B cell (primary cell): ENCODE data around the gene KRTAP21-3. TPM values are rescaled to one million over a fixed set of nuclear protein-coding genes. Genes with fewer than 3 reads are reported as not detected.

ENCODE experiments used
- ATAC-seq: fragments of 200-7000 bp; cut with Tn5 transposase; one replicate; pipeline ENCODE4 v1.10.0; 2021; ENCODE audit warnings: low read depth, mild to moderate bottlenecking, moderate number of reproducible peaks, moderate library complexity
- CTCF ChIA-PET: fragments of 350-600 bp; sonication (Branson Sonifier 250); formaldehyde crosslinking; loops from one replicate; lab custom pipeline; 2021; ENCODE audit warnings: antibody characterized with exemption, inconsistent platforms; lab: Charles Lee
- POLR2A ChIA-PET: fragments of 350-600 bp; sonication (Branson Sonifier 250); formaldehyde crosslinking; loops from one replicate; lab custom pipeline; 2021; ENCODE audit warnings: antibody characterized with exemption; lab: Charles Lee
- DNase-seq: peaks from one replicate; pipeline ENCODE4 v3.0.0; 2013
- H2AFZ ChIP-seq: 2 replicates; pipeline ENCODE4 v1.6.1; 2012; ENCODE audit warnings: mild to moderate bottlenecking, low read depth, low read length; ENCODE audit not compliant: insufficient read depth, poor library complexity, severe bottlenecking
- H3K27ac ChIP-seq, 2 donors: 1 replicate in 1 of 2; 2 replicates in 1 of 2; pipeline ENCODE4 v1.5.1; 2012 to 2013; ENCODE audit warnings: low read length in 2 of 2, mild to moderate bottlenecking in 2 of 2, moderate library complexity in 1 of 2
- H3K27me3 ChIP-seq, 4 experiments: fragments of 200-600 bp in 1 of 4; sonication (generic) in 1 of 4; replicated peaks in 1 of 4; 1 replicate in 2 of 4; 2 replicates in 2 of 4; pipeline versions ENCODE4 v1.6.1 to v1.7.0; 2013 to 2016; ENCODE audit warnings: low read length in 3 of 4, mild to moderate bottlenecking in 2 of 4, mixed read lengths in 1 of 4, moderate library complexity in 1 of 4; ENCODE audit not compliant: insufficient read depth in 4 of 4, control insufficient read depth in 3 of 4; ENCODE audit errors: control extremely low read depth in 1 of 4
- H3K36me3 ChIP-seq, 2 experiments: replicated peaks in 1 of 2; 1 replicate in 1 of 2; 2 replicates in 1 of 2; pipeline versions ENCODE4 v1.6.1 to v1.7.1; 2013; ENCODE audit warnings: low read length in 1 of 2; ENCODE audit not compliant: insufficient read depth in 2 of 2, control insufficient read depth in 1 of 2; ENCODE audit errors: control extremely low read depth in 1 of 2, extremely low read depth in 1 of 2
- H3K4me1 ChIP-seq, 2 donors: fragments of 200-600 bp in 1 of 2; sonication (generic) in 1 of 2; 1 replicate in 1 of 2; 2 replicates in 1 of 2; pipeline versions ENCODE4 v1.5.1 to v1.6.1; 2013 to 2017; ENCODE audit warnings: low read length in 2 of 2; ENCODE audit not compliant: control insufficient read depth in 2 of 2, insufficient read depth in 2 of 2
- H3K4me2 ChIP-seq: replicated peaks from 2 replicates; pipeline ENCODE3; 2012; ENCODE audit warnings: mild to moderate bottlenecking, low read depth, low read length; ENCODE audit not compliant: poor library complexity, severe bottlenecking
- H3K4me3 ChIP-seq, 5 experiments: fragments of 200-600 bp in 1 of 5; sonication (generic) in 1 of 5; 1 replicate in 3 of 5; 2 replicates in 2 of 5; pipeline versions ENCODE4 v1.5.1 to v1.7.0; 2011 to 2016; ENCODE audit warnings: low read length in 4 of 5, mild to moderate bottlenecking in 4 of 5, low read depth in 2 of 5, control low read depth in 1 of 5, moderate library complexity in 1 of 5; ENCODE audit not compliant: insufficient read depth in 1 of 5; ENCODE audit errors: control extremely low read depth in 1 of 5, extremely low read depth in 1 of 5
- H3K79me2 ChIP-seq: fragments of 200-600 bp; sonication (generic); one replicate; pipeline ENCODE4 v1.6.0; 2016; ENCODE audit warnings: low read length; ENCODE audit not compliant: control insufficient read depth, insufficient read depth
- H3K9ac ChIP-seq: fragments of 200-600 bp; sonication (generic); 2 replicates; pipeline ENCODE4 v1.6.1; 2017; ENCODE audit warnings: mild to moderate bottlenecking, low read length, moderate library complexity
- H3K9me3 ChIP-seq, 3 donors: one replicate each; pipeline versions ENCODE4 v1.6.1 to v1.7.1; 2013; ENCODE audit warnings: low read length in 2 of 3; ENCODE audit not compliant: control insufficient read depth in 2 of 3, insufficient read depth in 1 of 3; ENCODE audit errors: control extremely low read depth in 1 of 3
- H4K20me1 ChIP-seq: 2 replicates; pipeline ENCODE4 v1.6.0; 2012; ENCODE audit warnings: mild to moderate bottlenecking, low read length; ENCODE audit not compliant: insufficient read depth, control insufficient read depth, poor library complexity, severe bottlenecking
- H3K27ac Mint-ChIP-seq: one replicate; pipeline ENCODE4 v1.8.0; 2021; ENCODE audit warnings: mixed read lengths
- H3K27me3 Mint-ChIP-seq: one replicate; pipeline ENCODE4 v1.8.0; 2021; ENCODE audit warnings: mixed read lengths
- H3K4me1 Mint-ChIP-seq: one replicate; pipeline ENCODE4 v1.8.0; 2021; ENCODE audit warnings: mixed read lengths
- H3K4me3 Mint-ChIP-seq: one replicate; pipeline ENCODE4 v1.8.0; 2021; ENCODE audit warnings: mixed read lengths
- H3K9me3 Mint-ChIP-seq: one replicate; pipeline ENCODE4 v1.8.0; 2022; ENCODE audit warnings: mixed read lengths; ENCODE audit not compliant: insufficient read depth
- CTCF ChIP-seq: fragments of 200-600 bp; IDR thresholded peaks from one replicate; pipeline ENCODE4 v1.8.0; 2022; ENCODE audit warnings: antibody characterized with exemption, mild to moderate bottlenecking
- EZH2 ChIP-seq: IDR thresholded peaks from 2 replicates; pipeline ENCODE4 v1.6.1; 2012; ENCODE audit warnings: borderline replicate concordance, low read depth, mild to moderate bottlenecking, moderate library complexity, low read length; ENCODE audit not compliant: insufficient read depth, poor library complexity, severe bottlenecking
- WGBS: methylation state at CpG from one replicate; pipeline ENCODE4 v1.1.5; 2013; ENCODE audit warnings: missing lambda C conversion rate; ENCODE audit not compliant: insufficient coverage; 5-methylcytosine and 5-hydroxymethylcytosine counted together
- intact Hi-C: fragments of 100-400 bp; cut with micrococcal nuclease; formaldehyde crosslinking; loops from one replicate; pipeline ENCODE4 v1.10.0; 2022
- polyA plus RNA-seq: library from polyadenylated mRNA; depleted of rRNA; stranded (reverse); fragments of >200 nt; gene quantifications from 2 replicates; pipeline ENCODE4 v1.2.3, GENCODE V29; 2012
- total RNA-seq, 2 donors: library from RNA; stranded (reverse); fragments of 120-200 nt in 1 of 2; gene quantifications; 1 replicate in 1 of 2; 2 replicates in 1 of 2; pipeline versions ENCODE4 v1.2.3 to v1.2.4, GENCODE V29; 2013 to 2022

KRTAP21-3 gene
- total and polyA plus RNA-seq, 2 donors (not counting 1 experiment from before 2014, with no cell fraction given), result not detected

DNA sequence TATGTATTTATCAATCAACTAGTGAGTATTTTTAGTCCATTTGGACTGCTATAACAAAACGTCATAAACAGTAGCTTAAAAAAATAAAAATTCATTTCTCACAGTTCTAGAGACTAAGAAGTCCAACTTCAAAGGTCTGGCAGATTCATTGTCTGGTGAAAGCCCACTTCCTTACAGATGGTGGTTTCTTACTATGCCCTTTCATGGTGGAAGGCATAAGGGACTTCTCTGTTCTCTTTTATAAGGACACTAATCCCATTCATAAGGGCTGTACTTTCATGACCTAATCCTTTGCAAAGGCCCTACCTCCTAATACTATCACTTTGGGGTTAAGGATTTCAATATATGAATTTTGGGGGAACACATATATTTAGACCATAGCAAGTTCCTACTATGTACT, 38.0 kb downstream of the KRTAP21-3 start:
- Histone ChIP-seq H3K36me3 (no peaks in the 10 kb centered on the region), H3K79me2 (no peaks in the 10 kb centered on the region), H3K4me2 (no peak overlapping the region), H3K4me3 (no peak overlapping the region), H3K9ac (no peak overlapping the region), H3K9me3 (peaks cover 0 to 9% (median 0%) of the 10 kb centered on the region in 3 donors), H2AFZ (no peak overlapping the region), H3K27ac (no peak overlapping the region), H3K4me1 (no peaks in the 10 kb centered on the region), H4K20me1 (no peaks in the 10 kb centered on the region), H3K27me3 (no peaks in the 10 kb centered on the region)
- POLR2A ChIA-PET, result no interaction called here
- TF ChIP-seq EZH2 (no peak), CTCF (no peak)
- ATAC-seq (no peak), DNase-seq (no peak)
- Mint-ChIP-seq H3K27me3 (no peaks in the 10 kb centered on the region), H3K9me3 (peaks cover 5% of the 10 kb centered on the region), H3K4me1 (no peaks in the 10 kb centered on the region), H3K27ac (no peak overlapping the region), H3K4me3 (no peak overlapping the region)
- intact Hi-C loops, result no loop called here
- no CpG with 5 or more reads among the region's 1 CpG for WGBS
- CTCF ChIA-PET, result no interaction called here

DNA sequence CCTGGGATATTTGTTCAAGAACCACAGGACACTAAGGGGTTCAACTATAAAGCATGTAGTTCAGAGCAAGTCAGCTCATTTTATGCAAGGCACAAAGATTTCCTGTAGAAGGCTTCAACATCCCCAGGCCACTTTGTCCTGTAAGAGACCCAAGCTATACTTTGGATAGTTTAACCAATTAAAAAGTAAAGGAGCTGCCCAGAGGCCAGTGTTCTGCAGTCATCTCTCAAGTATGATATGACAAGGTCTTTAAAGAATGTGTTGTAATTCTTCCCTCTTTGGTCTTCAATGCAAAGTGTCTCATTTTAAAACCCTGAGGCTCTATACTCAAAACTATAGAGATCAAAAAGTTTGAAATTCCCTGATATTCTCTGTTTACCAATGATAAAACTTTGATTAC, 41.8 kb downstream of the KRTAP21-3 start:
- H3K27me3 ChIP-seq, result no peaks in the 10 kb centered on the region
- no peak overlapping the region for H2AFZ ChIP-seq
- H3K9ac ChIP-seq, result no peak overlapping the region
- H3K4me2 ChIP-seq, result no peak overlapping the region
- no peaks in the 10 kb centered on the region for H4K20me1 ChIP-seq
- no peak overlapping the region for H3K27ac Mint-ChIP-seq
- no peak overlapping the region for H3K4me3 Mint-ChIP-seq
- H3K79me2 ChIP-seq, result no peaks in the 10 kb centered on the region
- TF ChIP-seq CTCF (no peak), EZH2 (no peak)
- H3K27me3 Mint-ChIP-seq, result no peaks in the 10 kb centered on the region
- H3K9me3 ChIP-seq, result no peaks in the 10 kb centered on the region
- DNase-seq (no peak), ATAC-seq (no peak)
- POLR2A ChIA-PET, result no interaction called here
- H3K9me3 Mint-ChIP-seq, result peaks cover 2% of the 10 kb centered on the region
- no peak overlapping the region for H3K27ac ChIP-seq
- no peaks in the 10 kb centered on the region for H3K36me3 ChIP-seq
- CTCF ChIA-PET, result no interaction called here
- no peak overlapping the region for H3K4me3 ChIP-seq
- H3K4me1 Mint-ChIP-seq, result no peaks in the 10 kb centered on the region
- intact Hi-C loops, result no loop called here
- H3K4me1 ChIP-seq, result no peaks in the 10 kb centered on the region
